ENCODE results near the gene NHERF2. TPM values are rescaled to one million over a fixed set of nuclear protein-coding genes. Genes with fewer than 3 reads are reported as not detected.

Gene NHERF2
- total and polyA plus RNA-seq, 12 donors = 94.3 to 640 (median 183) TPM

DNA sequence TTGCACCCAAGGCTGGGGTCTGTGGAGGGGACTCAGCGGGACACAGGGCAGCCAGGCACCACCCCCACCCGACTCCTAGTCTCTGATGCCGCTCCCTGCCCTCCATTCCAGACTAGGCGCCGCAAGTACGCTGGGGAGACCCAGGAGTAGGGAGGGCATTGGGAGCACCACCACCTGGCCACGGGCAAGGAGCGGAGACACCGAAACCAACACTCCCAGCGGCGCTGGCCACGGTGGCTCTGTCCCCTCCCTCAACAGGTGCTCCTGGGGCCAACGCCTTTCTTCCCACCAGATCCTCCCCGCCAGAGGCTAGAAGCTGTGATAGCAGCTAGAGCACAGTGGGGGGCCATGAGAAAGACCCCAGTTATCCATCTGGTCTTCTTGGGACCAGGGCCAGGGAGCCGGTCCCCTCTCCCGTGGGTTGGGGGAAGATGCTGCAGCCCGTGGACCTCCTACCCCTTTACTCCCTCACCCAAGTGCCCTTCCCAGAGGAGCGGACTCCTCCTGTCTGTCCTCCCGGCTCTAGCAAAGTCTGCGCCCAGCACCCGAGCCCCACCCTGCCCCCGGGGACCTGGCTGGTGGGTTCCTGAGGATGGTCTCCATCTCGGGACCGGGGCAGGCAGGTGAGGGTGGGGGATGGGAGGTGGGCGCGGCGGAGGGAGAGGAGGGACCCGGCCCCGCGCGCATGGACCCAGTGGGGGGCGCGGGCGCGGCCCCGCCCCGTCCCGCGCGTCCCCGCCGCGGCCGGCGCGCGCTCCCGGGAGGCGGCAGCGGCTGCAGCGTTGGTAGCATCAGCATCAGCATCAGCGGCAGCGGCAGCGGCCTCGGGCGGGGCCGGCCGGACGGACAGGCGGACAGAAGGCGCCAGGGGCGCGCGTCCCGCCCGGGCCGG is 37.2 kb upstream of the NHERF2 start, which contains the start of gene SYNGR3:
Gene SYNGR3 (plus strand): TSS at position 762 of the 892 bp plus-strand sequence. CDS start 133 bp downstream, outside the sequence.
- H3K4me3 ChIP-seq = peak within 1 kb of the TSS in 5 of 10 donors; percentile 10 to 60 (median 24)
- intact Hi-C loops (cut with DNase I) = loop anchor here in 1 of 10 donors (10.0 kb wide), 1 partner anchor 65 kb away; no protein-coding TSS in a partner anchor
- no peak within 1 kb of the TSS for H3K27ac ChIP-seq
- H3K27me3 ChIP-seq = peaks cover 12 to 40% (median 36%) of the 10 kb centered on the region in 7 donors
- 6% methylated on average over 46 to 67 of the region's 67 CpGs for WGBS, 2 donors
- peaks cover 0 to 23% (median 12%) of the 10 kb centered on the region in 9 donors for H3K36me3 ChIP-seq
- peaks cover 10 to 38% (median 29%) of the 10 kb centered on the region in 9 donors for H3K4me1 ChIP-seq
- no peaks in the 10 kb centered on the region for H3K9me3 ChIP-seq
- TF ChIP-seq, protein P1, sequence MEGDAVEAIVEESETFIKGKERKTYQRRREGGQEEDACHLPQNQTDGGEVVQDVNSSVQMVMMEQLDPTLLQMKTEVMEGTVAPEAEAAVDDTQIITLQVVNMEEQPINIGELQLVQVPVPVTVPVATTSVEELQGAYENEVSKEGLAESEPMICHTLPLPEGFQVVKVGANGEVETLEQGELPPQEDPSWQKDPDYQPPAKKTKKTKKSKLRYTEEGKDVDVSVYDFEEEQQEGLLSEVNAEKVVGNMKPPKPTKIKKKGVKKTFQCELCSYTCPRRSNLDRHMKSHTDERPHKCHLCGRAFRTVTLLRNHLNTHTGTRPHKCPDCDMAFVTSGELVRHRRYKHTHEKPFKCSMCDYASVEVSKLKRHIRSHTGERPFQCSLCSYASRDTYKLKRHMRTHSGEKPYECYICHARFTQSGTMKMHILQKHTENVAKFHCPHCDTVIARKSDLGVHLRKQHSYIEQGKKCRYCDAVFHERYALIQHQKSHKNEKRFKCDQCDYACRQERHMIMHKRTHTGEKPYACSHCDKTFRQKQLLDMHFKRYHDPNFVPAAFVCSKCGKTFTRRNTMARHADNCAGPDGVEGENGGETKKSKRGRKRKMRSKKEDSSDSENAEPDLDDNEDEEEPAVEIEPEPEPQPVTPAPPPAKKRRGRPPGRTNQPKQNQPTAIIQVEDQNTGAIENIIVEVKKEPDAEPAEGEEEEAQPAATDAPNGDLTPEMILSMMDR (IDR thresholded peaks at IDR 0.05) = no peak
- no peak for ATAC-seq
- DNase-seq = peak in 1 of 2 donors; percentile 18

DNA sequence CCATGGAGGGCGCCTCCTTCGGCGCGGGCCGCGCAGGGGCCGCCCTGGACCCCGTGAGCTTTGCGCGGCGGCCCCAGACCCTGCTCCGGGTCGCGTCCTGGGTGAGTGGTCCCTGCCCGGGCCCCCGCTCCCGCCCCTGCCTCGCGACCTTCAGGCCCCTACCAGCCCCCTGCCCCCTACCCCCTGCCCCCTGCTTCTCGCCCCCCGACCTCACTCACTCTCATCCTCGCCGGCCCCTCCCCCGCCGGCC is 36.7 kb upstream of the NHERF2 start:
- no peak for ATAC-seq
- WGBS, 2 donors = 0 to 1% methylated on average over 18 to 25 of the region's 25 CpGs
- intact Hi-C loops (cut with DNase I) = no loop called here
- Histone ChIP-seq H3K4me3 (peak overlapping the region in 5 of 10 donors; percentile 10 to 60 (median 24)), H3K27me3 (peaks cover 12 to 40% (median 36%) of the 10 kb centered on the region in 7 donors), H3K27ac (no peak overlapping the region), H3K36me3 (peaks cover 0 to 23% (median 12%) of the 10 kb centered on the region in 9 donors), H3K4me1 (peaks cover 6 to 33% (median 24%) of the 10 kb centered on the region in 9 donors), H3K9me3 (no peaks in the 10 kb centered on the region)
- no peak for DNase-seq
- TF ChIP-seq, protein P1 (IDR thresholded peaks at IDR 0.05) = no peak

DNA sequence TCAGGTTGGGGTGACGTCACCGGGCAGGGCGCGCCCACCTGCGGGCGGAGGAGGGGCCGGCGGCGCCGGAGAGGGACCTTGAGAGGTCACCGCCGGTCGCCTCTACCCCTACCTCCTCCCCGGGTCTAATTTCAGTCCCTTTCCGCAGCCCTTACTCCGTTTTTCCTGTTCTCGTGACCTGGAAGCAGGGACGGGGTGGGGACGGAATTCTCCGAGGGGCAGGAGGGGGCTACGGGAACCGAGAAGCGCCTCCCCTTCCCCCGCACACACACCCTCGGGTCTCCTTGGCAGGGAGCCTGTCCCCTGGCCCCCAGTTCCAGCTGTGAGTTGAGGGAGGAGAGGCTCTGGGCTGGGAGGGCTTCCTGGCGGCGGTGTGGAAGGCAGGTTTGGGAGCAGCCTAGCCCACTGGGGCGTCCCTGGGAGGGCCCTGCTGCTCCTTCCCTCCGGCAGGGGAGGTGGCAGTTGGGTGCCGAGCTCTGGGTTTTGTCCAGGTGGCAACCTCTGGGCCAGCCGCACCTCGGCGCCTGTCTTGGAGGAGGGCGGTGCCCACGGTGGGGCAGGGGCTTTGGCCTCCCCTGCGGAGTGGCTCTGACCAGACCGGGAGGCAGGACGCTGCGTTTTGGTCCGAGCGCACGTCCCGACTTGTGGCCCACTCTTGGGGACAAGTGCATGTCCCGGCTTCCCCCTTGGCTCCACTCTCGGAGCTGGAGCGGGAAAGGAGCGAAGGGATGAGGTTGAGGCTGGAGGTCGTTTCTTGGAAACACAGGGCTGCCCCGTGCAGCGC is 36.2 kb upstream of the NHERF2 start:
- peaks cover 5 to 28% (median 22%) of the 10 kb centered on the region in 9 donors for H3K4me1 ChIP-seq
- ATAC-seq (no peak), DNase-seq (peak in 1 of 2 donors; percentile 20)
- H3K27me3 ChIP-seq = peaks cover 12 to 40% (median 36%) of the 10 kb centered on the region in 7 donors
- H3K27ac ChIP-seq = no peak overlapping the region
- 2% methylated on average over 50 of the region's 50 CpGs for WGBS, 2 donors
- intact Hi-C loops (cut with DNase I) = no loop called here
- peak overlapping the region in 5 of 10 donors; percentile 10 to 60 (median 24) for H3K4me3 ChIP-seq
- TF ChIP-seq, protein P1 (IDR thresholded peaks at IDR 0.05) = no peak
- no peaks in the 10 kb centered on the region for H3K9me3 ChIP-seq
- H3K36me3 ChIP-seq = peaks cover 0 to 19% (median 11%) of the 10 kb centered on the region in 9 donors

DNA sequence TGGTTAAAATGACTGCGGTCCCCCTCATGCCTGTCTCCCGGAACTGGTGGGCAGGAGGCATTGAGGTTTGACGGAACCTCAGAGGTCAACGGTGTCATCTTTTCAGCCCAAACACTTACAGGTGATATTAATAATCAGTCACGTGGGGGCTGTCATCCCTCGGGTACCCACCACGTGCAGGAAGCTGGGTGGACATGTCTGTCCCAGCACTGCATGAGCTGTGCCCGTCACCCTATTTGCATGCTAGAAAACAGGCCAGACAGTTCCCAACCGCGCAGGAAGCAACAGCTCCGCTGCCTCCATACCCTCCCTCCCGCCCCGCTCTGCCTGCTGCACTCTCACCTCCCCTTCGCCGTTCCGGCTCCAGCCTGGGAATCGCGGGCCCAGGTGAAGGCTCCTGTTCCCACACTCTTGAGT is 35.6 kb upstream of the NHERF2 start:
- peak in 1 of 2 donors; percentile 24 for DNase-seq
- Histone ChIP-seq H3K9me3 (no peaks in the 10 kb centered on the region), H3K4me1 (peaks cover 5 to 27% (median 22%) of the 10 kb centered on the region in 9 donors), H3K36me3 (peaks cover 0 to 13% (median 5%) of the 10 kb centered on the region in 9 donors), H3K4me3 (peak overlapping the region in 2 of 10 donors; percentile 53 to 60), H3K27me3 (peaks cover 12 to 40% (median 36%) of the 10 kb centered on the region in 7 donors), H3K27ac (no peak overlapping the region)
- intact Hi-C loops (cut with DNase I) = no loop called here
- WGBS, 2 donors = 7 to 10% methylated on average over 18 of the region's 18 CpGs
- ATAC-seq = peak in 3 of 8 donors; percentile 7 to 19 (median 18)
- TF ChIP-seq, protein P1 (IDR thresholded peaks at IDR 0.05) = no peak
